Measurements from ENCODE around the gene TOR1AIP2. TPM values are rescaled to one million over a fixed set of nuclear protein-coding genes. Genes with fewer than 3 reads are reported as not detected.
A peak's percentile ranks its signal among the peaks of the same experiment; 100 is the strongest.

TOR1AIP2 gene
- polyA plus RNA-seq (2011; rRNA removed) (17.4 and 33.4 TPM in 2 replicates), polyA minus RNA-seq (2011; rRNA and poly(A)+ RNA removed) (66.7 and 68.8 TPM in 2 replicates)

- DNase-seq (ENCODE audit: low read depth), result no peak
- ChIA-PET POLR2A (no interaction called here), CTCF (interaction anchor here (0.8 to 1.2 kb wide), 2 partner anchors 11 to 301 kb away, joined by 3 to 4 read pairs; no protein-coding TSS in a partner anchor)
- H3K4me3 ChIP-seq (ENCODE audit: low read depth, low read length), result peak within 1 kb of the TSS; percentile 75
- TF ChIP-seq CTCF (IDR thresholded peaks at IDR 0.05; ENCODE audit: insufficient read depth, low read depth, low read length), result no peak
- no peaks in the 10 kb centered on the region for H3K27me3 ChIP-seq (ENCODE audit: control insufficient read depth, insufficient read depth, low read length)
- H3K36me3 ChIP-seq (ENCODE audit: control insufficient read depth, insufficient read depth, low read length), result no peaks in the 10 kb centered on the region
These were observed at the start of gene TOR1AIP2 for GRCh38 chr1:179877586-179878265. Gene TOR1AIP2, minus strand, starts transcription at chr1:179877803. Its CDS starts 25,138 bp downstream, at chr1:179852665.

- TF ChIP-seq CTCF (IDR thresholded peaks at IDR 0.05; ENCODE audit: insufficient read depth, low read depth, low read length), result no peak
- ChIA-PET POLR2A (no interaction called here), CTCF (interaction anchor here (1.2 to 2.4 kb wide), 3 partner anchors 12 to 59 kb away, joined by 3 to 5 read pairs (median 5); no protein-coding TSS in a partner anchor)
These were observed 49.2 kb upstream of the TOR1AIP2 start for GRCh38 chr1:179926850-179927205.

GRCh38 chr1:179925922-179926849 is 48.6 kb upstream of the TOR1AIP2 start:
- CTCF ChIA-PET, result interaction anchor here (1.2 to 2.4 kb wide), 3 partner anchors 13 to 58 kb away, joined by 3 to 5 read pairs (median 5); no protein-coding TSS in a partner anchor
- DNase-seq (ENCODE audit: low read depth), result peak; percentile 26

More at GRCh38 chr1:179926850-179927205, 49.2 kb upstream of the TOR1AIP2 start:
- Histone ChIP-seq H3K36me3 (ENCODE audit: control insufficient read depth, insufficient read depth, low read length) (no peaks in the 10 kb centered on the region), H3K4me3 (ENCODE audit: low read depth, low read length) (no peak overlapping the region), H3K27me3 (ENCODE audit: control insufficient read depth, insufficient read depth, low read length) (no peaks in the 10 kb centered on the region)
- no peak for DNase-seq (ENCODE audit: low read depth)

GRCh38 chr1:179925302-179925701 is 47.7 kb upstream of the TOR1AIP2 start:
- no peak for DNase-seq (ENCODE audit: low read depth)
- ChIA-PET CTCF (interaction anchor here (1.1 kb wide), 1 partner anchor 11 kb away, joined by 4 read pairs; no protein-coding TSS in a partner anchor), POLR2A (no interaction called here)
- H3K36me3 ChIP-seq (ENCODE audit: control insufficient read depth, insufficient read depth, low read length), result no peaks in the 10 kb centered on the region
- no peak for TF ChIP-seq CTCF (IDR thresholded peaks at IDR 0.05; ENCODE audit: insufficient read depth, low read depth, low read length)
- no peak overlapping the region for H3K4me3 ChIP-seq (ENCODE audit: low read depth, low read length)
- no peaks in the 10 kb centered on the region for H3K27me3 ChIP-seq (ENCODE audit: control insufficient read depth, insufficient read depth, low read length)

More at GRCh38 chr1:179925922-179926849, 48.6 kb upstream of the TOR1AIP2 start:
- Histone ChIP-seq H3K4me3 (ENCODE audit: low read depth, low read length) (no peak overlapping the region), H3K27me3 (ENCODE audit: control insufficient read depth, insufficient read depth, low read length) (no peaks in the 10 kb centered on the region), H3K36me3 (ENCODE audit: control insufficient read depth, insufficient read depth, low read length) (no peaks in the 10 kb centered on the region)
- POLR2A ChIA-PET, result interaction anchor here (0.6 kb wide), 1 partner anchor 88 kb away, joined by 3 read pairs; no protein-coding TSS in a partner anchor
- TF ChIP-seq CTCF (IDR thresholded peaks at IDR 0.05; ENCODE audit: insufficient read depth, low read depth, low read length), result no peak
